SK-N-SH treated with all-trans-retinoic acid at 6 μM for 48 hours (cell line): ENCODE results near the gene SLC17A2.
A peak's percentile ranks its signal among the peaks of the same experiment; 100 is the strongest.

ENCODE experiments used
- ATAC-seq: fragments of 200-7000 bp; cut with Tn5 transposase; 3 replicates; pipeline ENCODE4 v1.9.1; 2020; ENCODE audit warnings: mild to moderate bottlenecking, moderate library complexity
- ARNTL ChIP-seq: fragments of 450-650 bp; formaldehyde crosslinking; IDR thresholded peaks from 2 replicates; pipeline ENCODE4 v1.5.0; 2020; ENCODE audit warnings: low read depth, mild to moderate bottlenecking, moderate library complexity, borderline replicate concordance
- BACH2 ChIP-seq: fragments of 250-450 bp; sonication (Bioruptor Pico); IDR thresholded peaks from 2 replicates; pipeline ENCODE4 v1.9.0; 2021; ENCODE audit warnings: mild to moderate bottlenecking, borderline replicate concordance
- CSDC2 ChIP-seq: fragments of 250-450 bp; sonication (Bioruptor Pico); IDR thresholded peaks from 2 replicates; pipeline ENCODE4 v1.5.0; 2020; ENCODE audit warnings: mild to moderate bottlenecking, moderate library complexity
- ESRRG ChIP-seq: fragments of 250-450 bp; sonication (Bioruptor Pico); IDR thresholded peaks from 2 replicates; pipeline ENCODE4 v1.6.1; 2021; ENCODE audit warnings: mild to moderate bottlenecking
- GLIS3 ChIP-seq: fragments of 250-450 bp; sonication (Bioruptor Pico); IDR thresholded peaks from 2 replicates; pipeline ENCODE4 v1.5.0; 2020; ENCODE audit warnings: mild to moderate bottlenecking, moderate library complexity
- ISL1 ChIP-seq: fragments of 250-450 bp; sonication (Bioruptor Pico); IDR thresholded peaks from 2 replicates; pipeline ENCODE4 v2.1.2; 2022; ENCODE audit warnings: mild to moderate bottlenecking, moderate library complexity
- OSR1 ChIP-seq: fragments of 250-450 bp; sonication (Bioruptor Pico); IDR thresholded peaks from 2 replicates; pipeline ENCODE4 v1.8.0; 2022; ENCODE audit warnings: moderate library complexity, mild to moderate bottlenecking, inconsistent platforms
- PPARA ChIP-seq: fragments of 250-450 bp; sonication (Bioruptor Pico); IDR thresholded peaks from 2 replicates; pipeline ENCODE4 v1.5.0; 2020; ENCODE audit warnings: mild to moderate bottlenecking, borderline replicate concordance
- RARB ChIP-seq: fragments of 250-450 bp; sonication (Bioruptor Pico); IDR thresholded peaks from 2 replicates; pipeline ENCODE4 v1.8.0; 2021; ENCODE audit warnings: mild to moderate bottlenecking, moderate library complexity
- SNAI2 ChIP-seq: fragments of 250-450 bp; sonication (Bioruptor Pico); IDR thresholded peaks from 2 replicates; pipeline ENCODE4 v1.5.0; 2020; ENCODE audit warnings: mild to moderate bottlenecking, moderate library complexity
- TOX ChIP-seq: fragments of 250-450 bp; sonication (Bioruptor Pico); IDR thresholded peaks from 2 replicates; pipeline ENCODE4 v1.8.0; 2021; ENCODE audit warnings: mild to moderate bottlenecking, moderate library complexity, borderline replicate concordance
- ZC3H10 ChIP-seq: fragments of 250-450 bp; sonication (Bioruptor Pico); IDR thresholded peaks from 2 replicates; pipeline ENCODE4 v1.5.1; 2021; ENCODE audit warnings: mild to moderate bottlenecking, moderate library complexity
- ZFP3 ChIP-seq: fragments of 250-450 bp; sonication (Bioruptor Pico); IDR thresholded peaks from 2 replicates; pipeline ENCODE4 v1.5.0; 2020; ENCODE audit warnings: mild to moderate bottlenecking, moderate library complexity
- ZFP30 ChIP-seq: fragments of 450-650 bp; formaldehyde crosslinking; IDR thresholded peaks from 2 replicates; pipeline ENCODE4 v1.5.0; 2022; ENCODE audit warnings: mild to moderate bottlenecking, moderate library complexity
- ZNF565 ChIP-seq: fragments of 450-650 bp; formaldehyde crosslinking; conservative IDR thresholded peaks from 2 replicates; pipeline ENCODE4 v1.5.0; 2020; ENCODE audit warnings: low read depth, mild to moderate bottlenecking, moderate library complexity
- ZNF70 ChIP-seq: fragments of 450-650 bp; formaldehyde crosslinking; IDR thresholded peaks from 2 replicates; pipeline ENCODE4 v1.5.0; 2020; ENCODE audit warnings: mild to moderate bottlenecking, moderate library complexity
- ZNF8 ChIP-seq: fragments of 450-650 bp; formaldehyde crosslinking; IDR thresholded peaks from 2 replicates; pipeline ENCODE4 v1.5.0; 2020; ENCODE audit warnings: mild to moderate bottlenecking, moderate library complexity
- TF ChIP-seq, protein P1 (sequence below): fragments of 250-450 bp; sonication (Bioruptor Pico); IDR thresholded peaks from 2 replicates; pipeline ENCODE4 v1.8.0; 2020; ENCODE audit warnings: mild to moderate bottlenecking, moderate library complexity, borderline replicate concordance
- TF ChIP-seq, protein P2 (sequence below): fragments of 250-450 bp; sonication (Bioruptor Pico); IDR thresholded peaks from 2 replicates; pipeline ENCODE4 v1.5.0; 2020; ENCODE audit warnings: mild to moderate bottlenecking, moderate library complexity
- TF ChIP-seq, protein P3 (sequence below): fragments of 250-450 bp; sonication (Bioruptor Pico); IDR thresholded peaks from 2 replicates; pipeline ENCODE4 v1.5.1; 2021; ENCODE audit warnings: mild to moderate bottlenecking, moderate library complexity
- TF ChIP-seq, protein P4 (sequence below): fragments of 250-450 bp; sonication (Bioruptor Pico); IDR thresholded peaks from 2 replicates; pipeline ENCODE4 v1.8.0; 2021; ENCODE audit warnings: low read depth, mild to moderate bottlenecking, moderate library complexity, borderline replicate concordance

Gene SLC17A2, protein sequence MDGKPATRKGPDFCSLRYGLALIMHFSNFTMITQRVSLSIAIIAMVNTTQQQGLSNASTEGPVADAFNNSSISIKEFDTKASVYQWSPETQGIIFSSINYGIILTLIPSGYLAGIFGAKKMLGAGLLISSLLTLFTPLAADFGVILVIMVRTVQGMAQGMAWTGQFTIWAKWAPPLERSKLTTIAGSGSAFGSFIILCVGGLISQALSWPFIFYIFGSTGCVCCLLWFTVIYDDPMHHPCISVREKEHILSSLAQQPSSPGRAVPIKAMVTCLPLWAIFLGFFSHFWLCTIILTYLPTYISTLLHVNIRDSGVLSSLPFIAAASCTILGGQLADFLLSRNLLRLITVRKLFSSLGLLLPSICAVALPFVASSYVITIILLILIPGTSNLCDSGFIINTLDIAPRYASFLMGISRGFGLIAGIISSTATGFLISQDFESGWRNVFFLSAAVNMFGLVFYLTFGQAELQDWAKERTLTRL

DNA sequence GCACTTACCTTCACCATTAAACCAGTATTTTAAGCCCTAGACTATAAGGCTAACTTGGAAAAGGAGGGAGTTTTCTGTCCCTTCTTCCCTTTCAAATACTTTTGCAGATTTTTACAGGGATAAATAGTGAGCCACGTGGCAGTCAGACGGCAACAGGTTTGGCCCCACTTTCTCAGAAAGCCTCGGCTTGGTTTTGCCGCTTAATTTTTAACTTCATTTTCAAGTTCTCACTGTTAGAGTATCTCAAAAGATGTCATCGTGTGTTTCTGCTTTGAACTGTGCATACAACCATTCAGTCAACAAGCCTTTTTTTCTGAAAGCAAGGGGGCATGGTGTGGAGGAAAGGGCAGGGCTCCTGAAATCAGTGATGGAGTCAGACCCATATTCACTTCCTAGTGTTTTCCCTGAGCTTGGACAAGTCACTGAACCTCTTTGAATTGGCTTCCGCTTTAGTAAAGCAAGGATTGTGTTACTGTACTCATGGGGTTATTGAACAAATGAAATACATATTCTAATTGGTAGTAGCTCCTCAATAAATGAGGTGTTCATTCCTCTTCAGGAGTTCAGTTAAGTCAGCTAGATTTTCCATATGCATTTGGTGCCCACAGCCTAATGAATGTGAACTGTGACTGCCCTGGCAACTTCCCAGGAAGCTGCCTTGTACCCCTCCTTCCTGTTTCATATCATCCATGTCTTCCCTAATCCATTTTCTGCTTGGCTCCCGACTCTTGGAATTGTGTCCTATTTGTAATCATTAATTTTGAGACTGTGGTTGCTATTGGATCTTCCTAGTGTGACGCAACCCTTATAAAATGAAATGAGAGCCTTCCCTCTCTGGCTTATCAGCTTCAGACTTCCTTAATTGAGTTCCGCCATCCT is at the start of gene SLC17A2:
Gene SLC17A2 (minus strand): TSS at position 160 of the 879 bp plus-strand sequence. CDS start 4,895 bp downstream, outside the sequence.
- ATAC-seq = no peak
- TF ChIP-seq ZNF565 (CRISPR knock-in tag) (no peak), ISL1 (CRISPR knock-in tag) (peak; percentile 55), ZC3H10 (CRISPR knock-in tag) (no peak), ZFP30 (CRISPR knock-in tag) (no peak)
- TF ChIP-seq, protein P1, sequence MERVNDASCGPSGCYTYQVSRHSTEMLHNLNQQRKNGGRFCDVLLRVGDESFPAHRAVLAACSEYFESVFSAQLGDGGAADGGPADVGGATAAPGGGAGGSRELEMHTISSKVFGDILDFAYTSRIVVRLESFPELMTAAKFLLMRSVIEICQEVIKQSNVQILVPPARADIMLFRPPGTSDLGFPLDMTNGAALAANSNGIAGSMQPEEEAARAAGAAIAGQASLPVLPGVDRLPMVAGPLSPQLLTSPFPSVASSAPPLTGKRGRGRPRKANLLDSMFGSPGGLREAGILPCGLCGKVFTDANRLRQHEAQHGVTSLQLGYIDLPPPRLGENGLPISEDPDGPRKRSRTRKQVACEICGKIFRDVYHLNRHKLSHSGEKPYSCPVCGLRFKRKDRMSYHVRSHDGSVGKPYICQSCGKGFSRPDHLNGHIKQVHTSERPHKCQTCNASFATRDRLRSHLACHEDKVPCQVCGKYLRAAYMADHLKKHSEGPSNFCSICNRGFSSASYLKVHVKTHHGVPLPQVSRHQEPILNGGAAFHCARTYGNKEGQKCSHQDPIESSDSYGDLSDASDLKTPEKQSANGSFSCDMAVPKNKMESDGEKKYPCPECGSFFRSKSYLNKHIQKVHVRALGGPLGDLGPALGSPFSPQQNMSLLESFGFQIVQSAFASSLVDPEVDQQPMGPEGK = no peak

DNA sequence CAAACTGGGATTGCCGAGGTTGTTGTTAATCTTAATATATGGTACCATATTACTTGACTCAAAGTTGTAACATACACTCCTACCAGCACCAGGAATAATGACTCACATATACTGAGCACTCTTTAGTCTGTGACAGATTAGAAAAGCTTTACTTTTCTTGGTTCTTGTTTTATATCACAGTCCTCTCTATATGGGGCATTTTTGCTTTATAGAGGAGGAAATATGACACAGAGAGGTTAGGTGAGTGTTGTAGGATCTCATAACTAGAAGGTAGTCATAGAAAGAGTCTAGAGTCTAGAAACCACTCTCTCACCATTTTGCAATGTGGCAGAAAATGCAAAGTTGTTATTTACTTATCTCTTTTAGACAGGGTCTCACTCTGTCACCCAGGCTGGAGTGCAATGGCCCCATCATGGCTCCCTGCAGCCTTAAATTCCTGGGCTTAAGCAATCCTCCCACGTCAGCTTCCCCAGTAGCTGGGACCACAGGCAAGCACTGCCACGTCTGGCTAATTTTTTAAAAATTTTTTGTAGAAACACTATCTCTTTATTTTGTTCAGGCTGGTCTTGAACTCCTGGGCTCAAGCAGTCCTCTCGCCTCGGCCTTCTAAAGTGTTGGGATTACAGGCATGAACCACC is 45.6 kb upstream of the SLC17A2 start:
- TF ChIP-seq ZC3H10 (CRISPR knock-in tag) (no peak), ZNF8 (no peak), ARNTL (CRISPR knock-in tag) (no peak), SNAI2 (CRISPR knock-in tag) (no peak), PPARA (CRISPR knock-in tag) (no peak), GLIS3 (no peak), ZFP30 (CRISPR knock-in tag) (no peak), ESRRG (CRISPR knock-in tag) (no peak), BACH2 (CRISPR knock-in tag) (no peak), TOX (no peak), ZFP3 (CRISPR knock-in tag) (no peak), ZNF70 (no peak), ISL1 (CRISPR knock-in tag) (no peak), ZNF565 (CRISPR knock-in tag) (no peak), CSDC2 (CRISPR knock-in tag) (no peak)
- TF ChIP-seq, protein P2, sequence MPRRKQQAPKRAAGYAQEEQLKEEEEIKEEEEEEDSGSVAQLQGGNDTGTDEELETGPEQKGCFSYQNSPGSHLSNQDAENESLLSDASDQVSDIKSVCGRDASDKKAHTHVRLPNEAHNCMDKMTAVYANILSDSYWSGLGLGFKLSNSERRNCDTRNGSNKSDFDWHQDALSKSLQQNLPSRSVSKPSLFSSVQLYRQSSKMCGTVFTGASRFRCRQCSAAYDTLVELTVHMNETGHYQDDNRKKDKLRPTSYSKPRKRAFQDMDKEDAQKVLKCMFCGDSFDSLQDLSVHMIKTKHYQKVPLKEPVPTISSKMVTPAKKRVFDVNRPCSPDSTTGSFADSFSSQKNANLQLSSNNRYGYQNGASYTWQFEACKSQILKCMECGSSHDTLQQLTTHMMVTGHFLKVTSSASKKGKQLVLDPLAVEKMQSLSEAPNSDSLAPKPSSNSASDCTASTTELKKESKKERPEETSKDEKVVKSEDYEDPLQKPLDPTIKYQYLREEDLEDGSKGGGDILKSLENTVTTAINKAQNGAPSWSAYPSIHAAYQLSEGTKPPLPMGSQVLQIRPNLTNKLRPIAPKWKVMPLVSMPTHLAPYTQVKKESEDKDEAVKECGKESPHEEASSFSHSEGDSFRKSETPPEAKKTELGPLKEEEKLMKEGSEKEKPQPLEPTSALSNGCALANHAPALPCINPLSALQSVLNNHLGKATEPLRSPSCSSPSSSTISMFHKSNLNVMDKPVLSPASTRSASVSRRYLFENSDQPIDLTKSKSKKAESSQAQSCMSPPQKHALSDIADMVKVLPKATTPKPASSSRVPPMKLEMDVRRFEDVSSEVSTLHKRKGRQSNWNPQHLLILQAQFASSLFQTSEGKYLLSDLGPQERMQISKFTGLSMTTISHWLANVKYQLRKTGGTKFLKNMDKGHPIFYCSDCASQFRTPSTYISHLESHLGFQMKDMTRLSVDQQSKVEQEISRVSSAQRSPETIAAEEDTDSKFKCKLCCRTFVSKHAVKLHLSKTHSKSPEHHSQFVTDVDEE = no peak
- TF ChIP-seq, protein P1 = no peak
- no peak for ATAC-seq

DNA sequence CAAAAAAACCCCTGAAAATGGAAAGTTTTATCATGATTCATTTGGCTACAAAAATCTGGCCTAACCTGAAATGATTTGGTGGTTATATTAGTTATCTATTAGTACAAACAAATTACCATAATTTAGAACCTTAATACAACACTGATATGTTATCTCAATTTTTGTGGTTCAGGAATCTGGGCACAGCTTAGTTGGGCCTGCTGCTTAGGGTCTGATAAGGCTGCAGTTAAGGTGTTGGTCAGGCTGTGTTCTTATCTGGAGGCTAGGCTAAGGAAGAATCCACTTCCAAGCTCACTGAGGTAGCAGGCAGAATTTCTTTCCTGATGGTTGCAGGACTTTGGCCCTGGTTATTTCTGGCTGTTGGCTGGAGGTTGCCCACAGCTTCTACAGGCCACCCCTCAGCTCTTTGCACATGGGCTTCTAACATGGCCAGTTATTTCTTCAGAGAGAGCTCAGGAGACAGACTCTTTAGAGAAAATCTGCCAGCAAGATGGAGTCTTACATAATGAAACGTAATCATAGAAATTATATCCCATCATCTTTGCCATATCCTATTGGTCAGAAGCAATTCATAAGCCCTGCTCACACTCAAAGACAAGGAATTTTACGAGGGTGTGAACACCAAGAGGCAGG is 43.5 kb upstream of the SLC17A2 start:
- ATAC-seq = no peak
- TF ChIP-seq ISL1 (CRISPR knock-in tag) (no peak), ZNF565 (CRISPR knock-in tag) (no peak), BACH2 (CRISPR knock-in tag) (no peak), OSR1 (no peak), ZNF8 (no peak), RARB (CRISPR knock-in tag) (no peak), ZFP30 (CRISPR knock-in tag) (no peak)
- TF ChIP-seq, protein P3, sequence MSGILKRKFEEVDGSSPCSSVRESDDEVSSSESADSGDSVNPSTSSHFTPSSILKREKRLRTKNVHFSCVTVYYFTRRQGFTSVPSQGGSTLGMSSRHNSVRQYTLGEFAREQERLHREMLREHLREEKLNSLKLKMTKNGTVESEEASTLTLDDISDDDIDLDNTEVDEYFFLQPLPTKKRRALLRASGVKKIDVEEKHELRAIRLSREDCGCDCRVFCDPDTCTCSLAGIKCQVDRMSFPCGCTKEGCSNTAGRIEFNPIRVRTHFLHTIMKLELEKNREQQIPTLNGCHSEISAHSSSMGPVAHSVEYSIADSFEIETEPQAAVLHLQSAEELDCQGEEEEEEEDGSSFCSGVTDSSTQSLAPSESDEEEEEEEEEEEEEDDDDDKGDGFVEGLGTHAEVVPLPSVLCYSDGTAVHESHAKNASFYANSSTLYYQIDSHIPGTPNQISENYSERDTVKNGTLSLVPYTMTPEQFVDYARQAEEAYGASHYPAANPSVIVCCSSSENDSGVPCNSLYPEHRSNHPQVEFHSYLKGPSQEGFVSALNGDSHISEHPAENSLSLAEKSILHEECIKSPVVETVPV (CRISPR knock-in tag) = no peak
- TF ChIP-seq, protein P4, sequence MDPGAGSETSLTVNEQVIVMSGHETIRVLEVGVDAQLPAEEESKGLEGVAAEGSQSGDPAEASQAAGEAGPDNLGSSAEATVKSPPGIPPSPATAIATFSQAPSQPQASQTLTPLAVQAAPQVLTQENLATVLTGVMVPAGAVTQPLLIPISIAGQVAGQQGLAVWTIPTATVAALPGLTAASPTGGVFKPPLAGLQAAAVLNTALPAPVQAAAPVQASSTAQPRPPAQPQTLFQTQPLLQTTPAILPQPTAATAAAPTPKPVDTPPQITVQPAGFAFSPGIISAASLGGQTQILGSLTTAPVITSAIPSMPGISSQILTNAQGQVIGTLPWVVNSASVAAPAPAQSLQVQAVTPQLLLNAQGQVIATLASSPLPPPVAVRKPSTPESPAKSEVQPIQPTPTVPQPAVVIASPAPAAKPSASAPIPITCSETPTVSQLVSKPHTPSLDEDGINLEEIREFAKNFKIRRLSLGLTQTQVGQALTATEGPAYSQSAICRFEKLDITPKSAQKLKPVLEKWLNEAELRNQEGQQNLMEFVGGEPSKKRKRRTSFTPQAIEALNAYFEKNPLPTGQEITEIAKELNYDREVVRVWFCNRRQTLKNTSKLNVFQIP (CRISPR knock-in tag) = no peak
